K562 (cell line): ENCODE results near the gene NRSN2. TPM values are rescaled to one million over a fixed set of nuclear protein-coding genes. Genes with fewer than 3 reads are reported as not detected.

ENCODE experiments used
- ATAC-seq: fragments of 200-7000 bp; cut with Tn5 transposase; 3 replicates; pipeline ENCODE4 v1.9.1; 2020; ENCODE audit warnings: moderate library complexity
- BruUV-seq: library from RNA; stranded (reverse); fragments of 400-500 nt; replicated peaks from 2 replicates; lab custom pipeline; 2021; lab: Mats Ljungman, UMichigan
- CTCF ChIA-PET: fragments of 300-600 bp; formaldehyde crosslinking; extraction: SDS; loops from one replicate; lab custom pipeline; 2021; ENCODE audit warnings: low intra/inter-chr PET ratio; lab: Yijun Ruan, JAX
- POLR2A ChIA-PET: fragments of 300-600, 350-650 bp; sonication (Branson Sonifier 250); formaldehyde crosslinking; extraction: SDS; loops from one replicate; lab custom pipeline; 2021; ENCODE audit warnings: antibody characterized with exemption, inconsistent platforms; lab: Yijun Ruan, JAX
- DNase-seq, 4 experiments: peaks; one replicate each; pipeline versions ENCODE4 v3.0.0 to v3.0.0-alpha.2; 2011 to 2018; ENCODE audit warnings: low spot score in 3 of 4, mixed read lengths in 3 of 4; ENCODE audit errors: extremely low read depth in 1 of 4
- FAIRE-seq: peaks from 2 replicates; lab custom pipeline; 2011; peaks lifted over from hg19 to GRCh38; lab: Jason Lieb, UNC
- H2AFZ ChIP-seq: 2 replicates; pipeline ENCODE4 v1.6.0; 2011; ENCODE audit warnings: low read depth, low read length, control low read depth, inconsistent platforms
- H3K27ac ChIP-seq: fragments of 200-600 bp; 3 replicates; pipeline ENCODE4 v1.8.0; 2011; ENCODE audit warnings: low read depth, mild to moderate bottlenecking, control low read depth, inconsistent platforms, low read length, moderate library complexity, mixed read lengths; ENCODE audit errors: extremely low read depth
- H3K27me3 ChIP-seq, 2 experiments: fragments of 300-600 bp in 1 of 2; 2 replicates in 1 of 2; 3 replicates in 1 of 2; pipeline versions ENCODE4 v1.6.0 to v1.8.0; 2011; ENCODE audit warnings: inconsistent platforms in 2 of 2, low read length in 2 of 2, mild to moderate bottlenecking in 1 of 2, mixed read lengths in 1 of 2, moderate library complexity in 1 of 2; ENCODE audit not compliant: control insufficient read depth in 2 of 2, insufficient read depth in 2 of 2
- H3K36me3 ChIP-seq: fragments of 300-600 bp; 3 replicates; pipeline ENCODE4 v1.8.0; 2011; ENCODE audit warnings: mild to moderate bottlenecking, low read length, inconsistent platforms; ENCODE audit not compliant: control insufficient read depth, insufficient read depth
- H3K4me1 ChIP-seq, 2 experiments: fragments of 200-600 bp in 1 of 2; replicated peaks in 1 of 2; 2 replicates in 1 of 2; 3 replicates in 1 of 2; pipeline versions ENCODE4 v1.5.1 to v1.8.0; 2011; ENCODE audit warnings: inconsistent platforms in 2 of 2, low read length in 2 of 2, mild to moderate bottlenecking in 1 of 2, mixed read lengths in 1 of 2, moderate library complexity in 1 of 2; ENCODE audit not compliant: control insufficient read depth in 2 of 2, insufficient read depth in 2 of 2
- H3K4me2 ChIP-seq: 2 replicates; pipeline ENCODE4 v1.6.1; 2011; ENCODE audit warnings: low read length, control low read depth, inconsistent platforms, mixed read lengths; ENCODE audit not compliant: insufficient read depth
- H3K4me3 ChIP-seq: fragments of 200-600 bp; sonication (generic), shearing (Covaris generic); 2 replicates; pipeline ENCODE4 v1.5.1; 2016; ENCODE audit warnings: control low read depth, inconsistent platforms
- H3K79me2 ChIP-seq: fragments of 200-600 bp; 3 replicates; pipeline ENCODE4 v1.8.0; 2011; ENCODE audit warnings: low read length, inconsistent platforms; ENCODE audit not compliant: control insufficient read depth, insufficient read depth
- H3K9ac ChIP-seq, 2 experiments: 2 replicates each; pipeline versions ENCODE4 v1.6.0 to v1.6.1; 2011; ENCODE audit warnings: low read depth in 2 of 2, low read length in 2 of 2, control low read depth in 1 of 2, inconsistent platforms in 1 of 2, mild to moderate bottlenecking in 1 of 2, mixed read lengths in 1 of 2; ENCODE audit not compliant: insufficient read depth in 1 of 2
- H3K9me1 ChIP-seq: one replicate; pipeline ENCODE4 v1.6.0; 2011; ENCODE audit warnings: inconsistent platforms, mild to moderate bottlenecking, low read length, moderate library complexity; ENCODE audit not compliant: control insufficient read depth, insufficient read depth
- H3K9me3 ChIP-seq: replicated peaks from 2 replicates; pipeline ENCODE4 v1.5.1; 2011; ENCODE audit warnings: low read depth, low read length, inconsistent platforms; ENCODE audit not compliant: control insufficient read depth, insufficient read depth
- H4K20me1 ChIP-seq: replicated peaks from 2 replicates; pipeline ENCODE4 v1.6.1; 2011; ENCODE audit warnings: low read length, inconsistent platforms, mixed read lengths; ENCODE audit not compliant: control insufficient read depth, insufficient read depth
- ATF7 ChIP-seq: fragments of 450-650 bp; IDR thresholded peaks from 2 replicates; pipeline ENCODE4 v1.7.1; 2014; ENCODE audit warnings: mild to moderate bottlenecking, moderate library complexity
- E2F6 ChIP-seq, 2 experiments: IDR thresholded peaks; 2 replicates each; pipeline ENCODE4 v1.6.1; 2011; ENCODE audit warnings: borderline replicate concordance in 1 of 2, control low read depth in 1 of 2, low read depth in 1 of 2, low read length in 1 of 2, mild to moderate bottlenecking in 1 of 2, mixed read lengths in 1 of 2, moderate library complexity in 1 of 2; ENCODE audit not compliant: insufficient read depth in 1 of 2, insufficient read length in 1 of 2, poor library complexity in 1 of 2, severe bottlenecking in 1 of 2; ENCODE audit errors: extremely low read depth in 1 of 2
- EP300 ChIP-seq: IDR thresholded peaks from 2 replicates; pipeline ENCODE4 v1.6.1; 2012; ENCODE audit warnings: low read length, improper control_type of control experiment
- HNRNPLL ChIP-seq: fragments of 200-400 bp; formaldehyde crosslinking; IDR thresholded peaks from 2 replicates; pipeline ENCODE4 v1.6.1; 2017; ENCODE audit warnings: low read length, low read depth, mild to moderate bottlenecking; ENCODE audit not compliant: poor library complexity, severe bottlenecking
- KLF13 ChIP-seq: fragments of 450-650 bp; IDR thresholded peaks from 2 replicates; pipeline ENCODE4 v1.6.1; 2016; ENCODE audit warnings: missing genetic modification characterization, low read depth, mild to moderate bottlenecking, missing compliant biosample characterization, moderate library complexity, borderline replicate concordance
- KLF6 ChIP-seq: fragments of 250-450 bp; sonication (Bioruptor Pico); IDR thresholded peaks from 2 replicates; pipeline ENCODE4 v1.4.0; 2020; ENCODE audit warnings: mild to moderate bottlenecking, moderate library complexity, borderline replicate concordance
- NONO ChIP-seq, 2 experiments: fragments of 200-400 bp in 1 of 2; fragments of 450-650 bp in 1 of 2; formaldehyde crosslinking in 1 of 2; IDR thresholded peaks; 2 replicates each; pipeline ENCODE4 v1.6.1; 2017; ENCODE audit warnings: low read depth in 2 of 2, mild to moderate bottlenecking in 2 of 2, moderate library complexity in 2 of 2, low read length in 1 of 2
- NR0B1 ChIP-seq: fragments of 450-650 bp; IDR thresholded peaks from one replicate; pipeline ENCODE4 v1.6.1; 2018; ENCODE audit warnings: mild to moderate bottlenecking, moderate library complexity; ENCODE audit not compliant: partially characterized antibody
- NR4A1 ChIP-seq, 2 experiments: fragments of 250-450 bp in 1 of 2; fragments of 450-650 bp in 1 of 2; sonication (Bioruptor Pico) in 1 of 2; IDR thresholded peaks; 2 replicates each; pipeline versions ENCODE4 v1.4.0 to v1.6.1; 2016 to 2020; ENCODE audit warnings: mild to moderate bottlenecking in 2 of 2, missing compliant biosample characterization in 1 of 2, missing genetic modification characterization in 1 of 2, moderate library complexity in 1 of 2
- RBM15 ChIP-seq: fragments of 200-400 bp; formaldehyde crosslinking; IDR thresholded peaks from 2 replicates; pipeline ENCODE4 v1.6.1; 2018; ENCODE audit warnings: mild to moderate bottlenecking, low read length, moderate library complexity; ENCODE audit not compliant: insufficient read depth
- RBM22 ChIP-seq: fragments of 200-400 bp; formaldehyde crosslinking; IDR thresholded peaks from 2 replicates; pipeline ENCODE4 v1.6.1; 2018; ENCODE audit warnings: low read length, low read depth; ENCODE audit not compliant: poor library complexity, severe bottlenecking
- RCOR1 ChIP-seq, 2 experiments: IDR thresholded peaks; 2 replicates each; pipeline ENCODE4 v1.6.1; 2012; ENCODE audit warnings: low read depth in 2 of 2, low read length in 2 of 2, borderline replicate concordance in 1 of 2, improper control_type of control experiment in 1 of 2
- RFX5 ChIP-seq: IDR thresholded peaks from 2 replicates; pipeline ENCODE4 v1.6.1; 2011; ENCODE audit warnings: low read depth, mild to moderate bottlenecking, improper control_type of control experiment, low read length
- SMAD4 ChIP-seq: fragments of 250-450 bp; sonication (Bioruptor Pico); conservative IDR thresholded peaks from 2 replicates; pipeline ENCODE4 v1.8.0; 2021; ENCODE audit warnings: inconsistent platforms, mild to moderate bottlenecking, moderate library complexity
- SMARCC2 ChIP-seq: fragments of 450-650 bp; IDR thresholded peaks from 2 replicates; pipeline ENCODE4 v1.6.1; 2017; ENCODE audit warnings: antibody characterized with exemption, moderate library complexity, mild to moderate bottlenecking, low read depth
- STAT5B ChIP-seq: fragments of 250-450 bp; sonication (Bioruptor Pico); IDR thresholded peaks from 2 replicates; pipeline ENCODE4 v1.8.0; 2021; ENCODE audit warnings: mild to moderate bottlenecking, inconsistent platforms
- ZNF232 ChIP-seq: sonication (generic); formaldehyde crosslinking; IDR thresholded peaks from 2 replicates; pipeline ENCODE4 v1.8.0; 2022; ENCODE audit warnings: mild to moderate bottlenecking, missing genetic modification reagents
- whole genome bisulfite sequencing: fragments of 100-300 bp; shearing (Covaris generic); methylation state at CpG from one replicate; pipeline ENCODE4 v1.1.6; 2016; ENCODE audit warnings: low coverage, mixed read lengths; ENCODE audit not compliant: insufficient coverage; ENCODE audit errors: missing lambda C conversion rate; 5-methylcytosine and 5-hydroxymethylcytosine counted together
- in situ Hi-C: fragments of 300-500 bp; cut with MboI; formaldehyde crosslinking; loops from 4 replicates; pipeline ENCODE4 v1.15.0; 2018; ENCODE audit warnings: inconsistent platforms, mixed read lengths
- intact Hi-C: fragments of 100-400 bp; cut with micrococcal nuclease; formaldehyde crosslinking; loops from 2 replicates; pipeline ENCODE4 v1.14.2; 2022
- polyA plus RNA-seq, 8 experiments: library from polyadenylated mRNA; depleted of rRNA in 4 of 8; stranded (reverse) in 5 of 8; unstranded in 3 of 8; fragments of >200 nt; fragmentation: Nextera tagmentation in 2 of 8; fragmentation: Illumina TruSeq in 1 of 8; extraction: Ambion mirVana in 2 of 8; extraction: Trizol in 1 of 8; gene quantifications; 2 replicates each; pipeline versions ENCODE4 v1.2.1 to v1.2.3, GENCODE V29; 2011 to 2014; ENCODE audit warnings: inconsistent platforms in 1 of 8, missing spikeins in 1 of 8
- total RNA-seq, 7 experiments: library from RNA; depleted of rRNA in 6 of 7; stranded (reverse); fragments of >200 nt in 6 of 7; fragmentation: Illumina TruSeq in 2 of 7; extraction: Trizol in 2 of 7; gene quantifications; 2 replicates each; pipeline versions ENCODE4 v1.2.1 to v1.2.3, GENCODE V29; 2011 to 2021; ENCODE audit warnings: low replicate concordance in 1 of 7

NRSN2 gene
- total and polyA plus RNA-seq, 9 of the 15 experiments (the other 6 are each of a cell fraction or from before 2014, with no cell fraction given): 7.5 to 29.7 (median 11.1) TPM

- ATAC-seq: 0 out of 3 replicates have a peak, but pooled peaks have one; percentile 0
- ChIA-PET CTCF (no interaction called here), POLR2A (interaction anchor here (0.6 to 7.5 kb wide), 5 partner anchors 7 to 935 kb away, joined by 3 to 100 read pairs (median 3); partner anchors contain the start of genes NRSN2 and TRIB3)
- H2AFZ ChIP-seq: peak overlapping the region; percentile 86
- H3K9ac ChIP-seq: peak overlapping the region; percentile 68 to 70; a peak in 3 of 4 replicates
- in situ Hi-C loops: no loop called here
- peaks cover 50 to 68% of the 10 kb centered on the region in 2 experiments for H3K4me1 ChIP-seq
- no peaks in the 10 kb centered on the region for H3K9me3 ChIP-seq
- peak overlapping the region; percentile 99 for H3K27ac ChIP-seq
- H3K36me3 ChIP-seq: no peaks in the 10 kb centered on the region; the same call in 2 of the 3 replicates
- peaks cover 24% of the 10 kb centered on the region for H3K79me2 ChIP-seq
- H3K4me3 ChIP-seq: no peak overlapping the region
- no peaks in the 10 kb centered on the region for H3K9me1 ChIP-seq
- no TSS peak for BruUV-seq
- H3K4me2 ChIP-seq: peak overlapping the region; percentile 60
- intact Hi-C loops: no loop called here
- FAIRE-seq: peak; percentile 59
- peak in 2 of 4 experiments; percentile 44 to 88 for DNase-seq
- H3K27me3 ChIP-seq: no peaks in the 10 kb centered on the region
- H4K20me1 ChIP-seq: no peaks in the 10 kb centered on the region
- WGBS: 15% methylated on average over 10 of the region's 10 CpGs
- peak; percentile 32; the same call in 1 of the 2 replicates for TF ChIP-seq ATF7
- peak; percentile 75; the same call in 1 of the 2 replicates for TF ChIP-seq EP300
- no peak for TF ChIP-seq ZNF232 (CRISPR knock-in tag)
- no peak for TF ChIP-seq HNRNPLL
- TF ChIP-seq E2F6 (IDR thresholded peaks at IDR 0.05; ENCODE audit: borderline replicate concordance in 1 of 2, extremely low read depth in 1 of 2, insufficient read depth in 1 of 2, insufficient read length in 1 of 2, low read depth in 1 of 2, low read length in 1 of 2, poor library complexity in 1 of 2, severe bottlenecking in 1 of 2): peak in 1 of 2 experiments; percentile 20
- peak; percentile 15; the same call in 1 of the 2 replicates for TF ChIP-seq KLF6
- TF ChIP-seq STAT5B (CRISPR knock-in tag): no peak
- peak; percentile 60 for TF ChIP-seq SMAD4 (CRISPR knock-in tag)
- TF ChIP-seq RCOR1 (IDR thresholded peaks at IDR 0.05; ENCODE audit: borderline replicate concordance in 1 of 2, low read depth in 2 of 2, low read length in 2 of 2): peak in 1 of 2 experiments; percentile 42; a peak in 1 of 4 replicates
- TF ChIP-seq KLF13 (tag): 0 out of 2 replicates have a peak, but pooled peaks have one; percentile 23
- TF ChIP-seq NONO (IDR thresholded peaks at IDR 0.05; ENCODE audit: low read depth in 2 of 2, low read length in 1 of 2): peak in 1 of 2 experiments; percentile 18; a peak in 1 of 4 replicates
- TF ChIP-seq NR0B1: no peak
- TF ChIP-seq NR4A1 (CRISPR knock-in tag; IDR thresholded peaks at IDR 0.05): no peak
- no peak for TF ChIP-seq NR4A1 (tag; IDR thresholded peaks at IDR 0.05)
- no peak for TF ChIP-seq RBM22
- TF ChIP-seq SMARCC2: peak; percentile 51; the same call in 1 of the 2 replicates
- no peak for TF ChIP-seq RFX5
- TF ChIP-seq RBM15: no peak
These were observed 28.5 kb downstream of the NRSN2 start for GRCh38 chr20:375265-375889.
